ENCODE data around the gene ZFYVE28.
A peak's percentile ranks its signal among the peaks of the same experiment; 100 is the strongest.
"Not testable (repeated sequence)": the region's sequence is repeated elsewhere in the genome, so short reads cannot be mapped to it uniquely, and the experiment has no call there.

The ZFYVE28 gene
- total RNA-seq: 46.5 reads per million, percentile 67 among the genes with 10 or more reads in this experiment

DNA sequence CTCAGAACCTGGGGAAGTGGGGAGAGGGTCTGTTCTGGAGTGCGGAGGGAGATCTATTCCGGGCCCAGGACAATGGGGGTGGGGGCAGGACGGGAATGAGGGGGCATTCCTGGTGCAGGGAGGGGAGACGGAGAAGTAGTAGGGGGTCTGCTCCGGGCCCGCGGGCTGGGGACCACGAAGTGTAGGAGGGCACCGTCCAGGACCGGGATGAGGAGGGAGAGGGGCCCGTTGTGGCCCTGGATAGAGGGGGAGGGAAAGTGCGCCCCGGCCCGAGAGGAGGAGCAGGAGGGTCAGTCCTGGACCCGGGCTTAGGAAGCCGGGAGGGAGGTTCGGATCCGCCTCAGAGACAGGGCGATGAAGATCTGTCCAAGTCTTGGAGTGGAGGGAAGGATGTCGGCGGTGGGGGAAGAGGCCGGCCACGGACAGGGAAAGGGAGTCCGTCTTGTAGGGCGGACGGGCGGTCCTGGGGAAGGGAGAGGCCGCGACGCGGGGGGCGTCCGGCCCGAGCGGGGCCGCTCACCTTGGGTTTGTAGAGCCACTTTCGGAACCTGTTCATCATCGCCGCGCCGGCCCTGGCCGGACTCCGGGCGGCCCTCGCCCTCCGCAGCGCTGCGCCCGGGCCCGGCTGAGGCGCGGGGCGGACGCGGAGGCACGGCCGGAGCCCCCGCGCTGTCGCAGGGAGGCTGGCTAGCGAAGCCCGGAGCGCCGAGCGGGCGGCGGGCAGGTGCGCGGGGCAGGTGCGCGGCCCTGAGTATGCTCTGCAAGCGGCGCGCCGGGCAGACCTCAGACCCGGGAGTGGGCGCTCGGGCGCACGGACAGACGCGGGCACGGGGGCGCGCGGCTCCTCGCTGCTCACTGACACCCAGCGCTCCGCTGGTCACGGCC is at the start of gene ZFYVE28:
TSS of gene ZFYVE28 (minus strand) at position 881 of the 885 bp plus-strand sequence. CDS start at position 559, 322 bp downstream.
- no peak for DNase-seq

DNA sequence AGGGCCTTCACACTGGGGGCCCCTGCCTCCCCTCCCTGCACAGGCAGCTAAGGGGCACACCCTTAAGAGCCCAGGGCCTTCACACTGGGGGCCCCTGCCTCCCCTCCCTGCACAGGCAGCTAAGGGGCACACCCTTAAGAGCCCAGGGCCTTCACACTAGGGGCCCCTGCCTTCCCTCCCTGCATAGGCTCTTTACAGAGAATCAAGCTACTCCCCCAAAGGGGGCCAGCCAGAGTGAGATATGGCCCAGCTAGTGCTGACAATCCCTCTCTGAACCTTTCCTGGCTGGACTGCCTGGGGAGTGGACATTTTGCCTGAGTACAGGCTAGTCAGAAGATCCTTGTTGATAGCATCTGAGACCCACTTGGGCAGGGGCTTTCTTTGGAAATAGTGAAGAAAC is 47.1 kb upstream of the ZFYVE28 start:
- not testable (repeated sequence) for DNase-seq

DNA sequence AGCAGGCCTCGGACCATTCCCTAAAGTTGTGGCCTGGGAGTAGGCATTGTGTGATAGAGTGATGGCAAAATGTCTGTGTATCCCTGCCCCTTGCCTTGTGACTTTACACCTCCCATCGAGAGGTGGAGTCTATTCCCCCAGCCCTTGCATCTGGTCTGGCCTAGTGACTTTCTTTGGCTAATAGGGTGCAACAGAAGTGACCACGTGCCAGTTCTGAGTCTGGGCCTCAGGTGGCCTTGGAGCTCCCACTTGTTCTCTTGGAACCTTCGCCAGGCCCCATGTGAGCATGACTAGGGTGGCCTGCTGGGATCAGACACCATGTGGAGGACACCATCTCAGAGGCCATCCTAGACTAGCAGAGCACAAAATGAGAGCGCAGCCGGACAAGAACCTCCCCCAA is 46.6 kb upstream of the ZFYVE28 start:
- DNase-seq: no peak

DNA sequence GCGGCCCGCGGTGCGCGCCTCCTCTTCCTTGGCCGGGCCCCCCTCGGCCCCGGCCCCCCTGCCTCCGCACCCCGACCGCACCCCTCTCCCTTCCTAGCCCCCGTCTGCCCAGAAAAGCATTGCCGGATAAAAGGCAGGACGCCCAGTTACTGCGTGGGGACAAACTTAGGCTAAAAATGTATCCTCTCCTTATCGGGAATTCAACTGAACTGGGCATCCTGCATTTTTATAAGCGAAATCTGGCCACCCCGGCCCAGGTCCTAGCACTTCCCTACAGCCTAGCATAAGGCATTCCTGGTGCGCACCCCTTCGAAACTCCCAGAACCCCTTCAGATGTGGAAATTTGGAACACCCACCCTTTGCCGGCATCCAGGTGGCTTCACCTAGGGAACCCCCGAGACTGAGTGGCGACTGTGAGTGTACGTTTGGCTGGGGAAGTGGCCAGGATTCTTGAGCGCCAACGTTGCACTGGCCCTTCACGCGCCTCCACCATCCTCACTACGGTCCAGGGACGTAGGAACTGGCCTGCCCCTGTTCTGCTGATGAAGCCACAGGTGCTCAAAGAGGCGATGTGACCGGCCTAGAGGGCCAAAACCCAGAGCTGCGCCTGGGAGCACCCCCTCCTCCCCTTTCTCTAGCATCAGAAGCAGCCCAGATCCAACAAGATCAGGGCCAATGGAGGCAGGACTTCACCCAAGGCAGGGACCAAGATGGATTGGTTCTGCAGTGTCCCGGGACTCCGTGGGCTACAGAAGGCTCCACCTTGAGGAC is 44.7 kb upstream of the ZFYVE28 start:
- DNase-seq: no peak

DNA sequence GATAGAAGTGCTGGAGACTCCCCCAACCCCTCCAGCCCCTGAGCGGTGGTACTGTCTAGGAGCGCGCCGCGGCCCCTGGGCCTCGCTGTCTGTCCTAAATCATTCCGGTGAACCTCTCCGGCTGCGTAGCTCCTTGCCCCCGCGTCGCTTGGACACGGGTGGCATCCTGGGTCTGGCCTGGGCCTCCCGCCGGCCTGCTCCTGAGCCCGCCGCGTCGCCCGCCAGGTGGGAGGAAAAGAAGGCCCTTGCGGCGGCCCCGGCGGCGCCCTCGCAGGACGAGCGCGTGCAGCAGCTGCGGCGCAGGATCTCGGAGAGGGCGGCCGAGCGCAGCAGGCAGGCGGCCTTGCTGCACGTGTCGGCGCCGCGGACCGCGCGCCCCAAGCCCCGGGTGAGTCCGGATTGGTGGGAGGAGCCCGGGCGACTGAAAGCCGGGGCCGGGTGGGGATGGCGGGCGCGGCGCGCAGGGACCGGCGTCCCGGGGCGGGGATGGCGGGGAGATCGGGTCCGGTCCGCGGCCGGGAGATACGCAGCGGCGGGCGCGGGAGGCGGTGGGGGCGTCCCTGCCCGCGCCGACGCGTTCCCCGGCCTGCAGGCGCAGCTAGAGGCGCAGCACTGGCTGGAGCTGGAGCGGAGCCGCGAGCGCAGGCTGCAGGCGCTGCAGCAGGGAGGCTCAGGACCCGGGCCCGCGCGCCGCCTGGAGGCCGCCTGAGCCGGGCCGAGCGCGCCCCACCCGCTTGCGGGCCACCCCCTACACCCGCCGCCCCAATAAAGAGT is 44.0 kb upstream of the ZFYVE28 start:
- peak; percentile 54 for DNase-seq

DNA sequence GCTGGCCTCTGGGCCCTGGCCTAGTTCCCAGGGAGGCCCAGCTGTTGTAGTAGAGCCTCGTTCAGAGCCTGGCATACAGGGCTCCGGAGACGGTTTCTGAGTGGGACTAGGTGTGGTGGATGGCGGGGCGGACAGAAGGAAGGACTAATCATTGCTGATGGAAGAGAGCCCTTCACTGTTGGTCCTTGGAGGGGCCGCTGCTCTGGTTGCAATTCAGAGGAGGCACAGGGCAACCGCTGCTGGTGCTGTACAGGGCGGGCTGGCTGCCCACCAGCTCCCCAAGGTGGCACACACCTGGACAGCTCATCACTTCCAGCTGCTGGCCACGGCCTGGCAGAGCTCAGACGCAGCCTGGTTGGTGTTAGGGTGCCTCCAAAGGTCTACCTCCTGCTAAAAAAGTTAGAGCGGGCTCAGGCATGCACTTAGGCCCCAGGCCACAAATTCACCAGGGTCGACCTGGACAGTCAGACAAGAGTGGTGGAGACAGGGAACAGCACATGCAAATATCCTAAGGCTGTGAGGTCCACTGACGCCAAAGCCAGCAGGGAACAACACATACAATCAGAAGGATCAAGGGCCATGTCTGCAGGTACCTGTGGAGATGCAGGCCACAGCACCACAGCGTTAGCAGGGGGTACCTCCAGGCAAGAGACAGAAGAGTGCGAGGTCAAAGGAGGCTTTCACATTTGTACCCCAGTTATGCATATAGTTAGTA is 43.0 kb upstream of the ZFYVE28 start:
- DNase-seq: no peak

DNA sequence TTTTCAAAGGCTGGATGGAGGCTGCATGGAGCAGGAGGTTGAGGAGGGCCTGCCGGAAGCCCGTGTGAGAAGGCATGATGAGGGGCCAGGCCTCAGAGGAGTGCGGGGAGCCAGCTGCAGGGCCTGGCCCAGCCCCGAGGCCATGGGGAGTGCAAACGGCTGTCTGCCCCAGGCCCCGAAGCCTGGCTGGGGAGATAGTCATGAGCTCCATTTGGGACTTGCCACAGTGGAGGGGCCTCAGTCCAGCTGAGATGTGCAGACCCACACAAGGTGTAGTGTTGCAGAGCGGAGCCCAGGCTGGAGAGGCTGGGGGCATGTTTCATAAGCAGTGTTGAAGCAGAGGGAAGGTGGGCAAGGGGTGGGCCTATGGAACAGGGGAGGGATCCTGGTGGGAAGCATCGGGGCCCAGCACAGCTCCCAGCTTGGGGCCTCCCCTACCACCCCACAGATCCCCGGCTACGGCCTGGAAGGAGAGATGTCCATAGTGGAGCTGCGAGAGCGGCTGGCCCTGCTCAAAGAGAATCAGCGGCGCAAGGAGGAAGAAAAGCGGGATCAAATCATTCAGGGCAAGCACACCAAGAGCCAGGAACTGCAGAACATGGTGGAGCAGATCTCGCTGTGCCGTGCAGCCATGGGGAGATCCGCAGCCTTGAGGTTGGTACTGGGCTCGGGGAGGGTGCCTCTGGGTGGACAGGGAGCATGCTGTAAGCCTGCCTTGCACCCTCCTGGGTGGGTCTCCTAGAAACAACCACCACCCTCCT is 41.3 kb upstream of the ZFYVE28 start:
- no peak for DNase-seq

DNA sequence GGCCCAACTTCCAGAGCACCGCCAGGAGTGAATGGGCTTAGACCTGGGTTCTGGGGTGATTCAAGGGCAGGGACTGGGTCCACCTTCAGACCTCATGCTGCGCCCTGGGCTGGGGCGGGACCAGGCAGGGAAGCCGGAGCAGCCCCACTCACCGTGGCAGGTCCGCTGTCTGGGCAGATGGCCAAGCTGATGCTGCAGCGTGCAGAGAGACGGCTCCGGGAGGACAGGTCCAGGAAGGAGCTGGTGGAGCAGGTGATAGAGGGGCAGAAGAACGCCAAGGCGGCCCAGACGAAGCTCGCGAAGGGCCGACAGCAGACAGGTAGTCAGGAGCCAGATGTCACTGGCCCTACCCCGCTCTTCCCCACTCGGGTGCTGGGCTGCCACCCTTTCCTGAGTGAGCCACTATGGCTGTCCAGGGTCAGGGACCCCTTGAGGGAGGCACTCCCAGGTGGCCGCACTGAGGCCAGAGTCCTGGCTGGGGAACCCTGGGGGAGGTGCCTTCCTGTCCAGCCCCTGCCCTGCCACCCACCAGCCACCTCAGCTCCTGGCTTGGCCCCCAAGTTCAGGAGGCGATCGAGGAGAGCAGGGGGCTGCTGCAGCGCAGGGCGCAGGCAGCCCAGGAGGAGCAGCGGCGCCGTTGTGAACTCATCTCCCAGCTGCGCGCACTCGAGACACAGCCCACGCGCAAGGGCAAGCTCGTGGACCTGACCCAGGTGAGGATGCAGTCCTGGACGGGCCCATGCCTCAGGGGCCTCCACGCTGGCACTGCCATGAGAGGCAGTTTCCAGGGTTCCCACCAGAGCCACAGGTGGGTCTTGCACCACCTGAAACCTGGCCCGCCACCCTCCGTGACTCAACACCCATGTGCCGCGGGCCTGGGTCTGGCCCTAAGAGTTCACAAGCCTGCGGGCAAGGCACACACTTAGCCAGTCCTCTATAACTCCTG is 40.4 kb upstream of the ZFYVE28 start:
- no peak for DNase-seq

DNA sequence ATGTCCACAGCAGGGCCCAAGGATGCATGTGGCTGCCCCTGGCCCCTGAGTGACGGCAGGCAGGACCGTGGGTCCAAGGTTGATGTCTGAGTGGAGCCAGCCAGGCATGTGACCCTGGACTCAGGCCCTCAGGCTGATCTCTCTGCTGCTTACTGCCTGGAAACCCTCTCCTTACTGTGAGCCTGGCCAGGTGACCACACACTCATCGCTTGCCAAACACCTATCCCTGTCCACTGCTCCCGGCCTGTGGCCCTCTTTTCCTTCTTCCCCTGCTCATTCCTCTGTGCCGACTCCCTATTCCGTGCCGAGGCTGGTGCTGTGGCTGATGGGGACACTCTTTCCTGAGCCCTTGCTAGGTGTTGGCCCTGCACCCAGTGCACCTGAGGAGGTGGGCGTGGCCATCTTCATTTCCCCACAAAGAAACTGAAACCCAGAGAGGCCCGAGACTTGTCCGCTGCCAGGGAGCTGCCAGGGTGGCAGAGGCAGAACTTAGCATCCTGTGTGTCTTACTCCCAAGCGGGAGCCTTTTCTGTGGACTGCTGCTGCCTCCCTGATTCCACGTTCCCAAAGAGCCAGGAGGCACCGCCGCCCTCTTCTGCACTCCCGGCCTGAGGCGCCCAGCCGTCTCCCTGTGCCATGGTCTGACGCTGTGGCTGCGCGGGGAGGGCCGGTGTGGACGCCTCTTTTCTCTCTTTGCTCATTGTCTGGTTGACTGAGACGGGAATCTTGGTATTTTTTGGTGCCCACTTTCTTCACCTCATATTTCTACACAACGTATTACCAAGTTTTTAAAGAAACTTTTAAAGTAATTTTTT is 39.2 kb upstream of the ZFYVE28 start:
- no peak for DNase-seq

DNA sequence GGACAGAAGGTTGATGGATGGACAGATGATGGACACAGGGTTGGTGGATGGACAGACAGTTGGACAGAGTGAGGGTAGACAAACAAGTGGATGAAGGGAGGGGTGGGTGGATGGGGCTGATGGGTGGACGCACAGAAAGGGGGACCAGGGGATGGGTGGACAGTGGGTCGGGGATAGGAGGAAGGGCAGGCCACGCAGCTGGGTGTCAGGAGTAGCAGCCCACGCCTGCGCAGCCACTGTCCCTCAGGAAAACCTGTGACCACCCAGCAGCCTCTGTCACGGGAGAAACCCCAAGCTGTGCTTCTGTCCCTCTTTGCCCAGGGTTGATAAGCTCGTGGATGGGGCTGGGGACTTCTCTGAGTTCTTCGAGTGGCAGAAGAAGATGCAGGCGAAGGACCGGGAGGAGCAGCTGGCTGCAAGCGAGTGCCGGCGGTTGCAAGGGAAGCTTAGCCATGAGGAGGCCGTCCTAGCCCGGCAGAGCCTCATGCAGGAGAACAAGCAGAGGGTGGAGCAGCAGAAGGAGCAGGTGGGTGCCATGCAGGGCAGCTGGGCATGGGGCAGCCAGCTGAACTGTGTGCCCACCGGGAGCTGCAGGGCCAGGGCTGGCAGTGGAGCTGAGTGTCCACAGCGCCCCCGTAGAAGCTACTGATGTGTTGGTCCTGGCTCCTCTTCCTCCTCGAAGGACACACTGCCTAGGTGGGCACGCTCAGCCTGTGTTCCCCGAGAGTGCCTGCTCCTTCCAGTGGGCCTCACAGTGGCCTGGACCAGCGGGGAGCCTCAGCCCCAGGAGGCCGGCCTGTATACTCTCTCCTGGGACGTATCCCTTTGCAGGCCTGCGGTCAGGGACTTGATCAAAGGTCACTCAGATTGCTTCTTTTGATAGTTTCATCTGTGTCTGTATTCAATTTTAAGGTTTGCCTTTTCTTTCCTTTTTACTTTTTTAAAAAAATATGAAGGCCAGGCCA is 33.7 kb upstream of the ZFYVE28 start:
- no peak for DNase-seq

DNA sequence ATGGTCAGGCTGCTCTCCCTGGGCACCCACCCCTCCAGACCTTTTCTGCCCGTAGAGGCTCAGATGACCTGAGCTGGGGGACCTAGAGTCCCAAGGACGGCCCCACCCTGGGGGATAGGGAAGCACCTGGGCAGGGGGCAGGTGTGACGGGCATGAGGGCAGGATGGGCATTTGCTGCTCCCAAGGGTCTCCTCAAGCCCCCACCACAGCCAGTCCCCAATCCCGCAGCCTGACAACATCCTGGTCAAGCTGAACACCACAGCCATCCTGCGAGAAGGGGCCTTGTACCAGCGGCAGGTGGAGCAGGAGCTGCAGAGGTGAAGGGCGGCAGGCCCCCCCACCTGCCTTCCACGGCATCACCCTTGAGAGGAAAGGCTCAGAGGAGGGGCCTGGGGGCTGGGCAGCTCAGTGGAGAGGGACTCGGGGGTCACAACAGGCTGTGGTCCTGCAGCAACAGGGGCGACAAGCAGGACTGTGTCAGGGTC is 32.6 kb upstream of the ZFYVE28 start:
- no peak for DNase-seq

DNA sequence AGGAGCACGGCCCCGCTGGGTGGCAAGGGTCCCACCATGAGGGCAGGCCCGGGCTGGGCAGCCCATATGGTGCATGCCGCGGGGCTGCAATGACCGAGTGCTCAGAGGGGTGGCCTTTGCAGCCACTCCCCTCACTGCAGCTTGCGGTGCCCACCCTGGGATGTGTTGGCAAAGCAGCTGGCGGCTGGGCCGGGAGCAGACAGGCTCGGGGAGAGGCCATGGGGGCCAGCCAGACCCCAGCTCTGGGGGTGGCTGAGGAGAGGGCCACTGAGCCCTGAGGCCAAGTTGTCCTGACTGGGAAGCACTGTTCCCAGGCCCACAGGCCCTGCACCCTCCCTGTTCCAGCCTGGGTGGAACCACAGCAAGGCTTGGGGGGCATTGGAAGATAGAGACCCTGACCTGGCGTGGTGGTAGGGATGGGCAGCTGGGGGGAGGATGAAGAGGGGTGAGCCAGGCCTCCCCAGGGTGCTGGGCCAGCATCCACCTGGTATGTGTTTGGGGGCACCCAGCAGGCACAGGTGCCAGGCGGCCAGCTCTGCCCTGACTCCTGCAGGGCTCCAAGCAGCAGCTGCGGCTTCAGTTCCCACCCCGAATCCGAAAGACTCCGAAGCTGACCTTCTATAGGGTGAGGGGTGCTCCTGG is 32.1 kb upstream of the ZFYVE28 start:
- DNase-seq: no peak

DNA sequence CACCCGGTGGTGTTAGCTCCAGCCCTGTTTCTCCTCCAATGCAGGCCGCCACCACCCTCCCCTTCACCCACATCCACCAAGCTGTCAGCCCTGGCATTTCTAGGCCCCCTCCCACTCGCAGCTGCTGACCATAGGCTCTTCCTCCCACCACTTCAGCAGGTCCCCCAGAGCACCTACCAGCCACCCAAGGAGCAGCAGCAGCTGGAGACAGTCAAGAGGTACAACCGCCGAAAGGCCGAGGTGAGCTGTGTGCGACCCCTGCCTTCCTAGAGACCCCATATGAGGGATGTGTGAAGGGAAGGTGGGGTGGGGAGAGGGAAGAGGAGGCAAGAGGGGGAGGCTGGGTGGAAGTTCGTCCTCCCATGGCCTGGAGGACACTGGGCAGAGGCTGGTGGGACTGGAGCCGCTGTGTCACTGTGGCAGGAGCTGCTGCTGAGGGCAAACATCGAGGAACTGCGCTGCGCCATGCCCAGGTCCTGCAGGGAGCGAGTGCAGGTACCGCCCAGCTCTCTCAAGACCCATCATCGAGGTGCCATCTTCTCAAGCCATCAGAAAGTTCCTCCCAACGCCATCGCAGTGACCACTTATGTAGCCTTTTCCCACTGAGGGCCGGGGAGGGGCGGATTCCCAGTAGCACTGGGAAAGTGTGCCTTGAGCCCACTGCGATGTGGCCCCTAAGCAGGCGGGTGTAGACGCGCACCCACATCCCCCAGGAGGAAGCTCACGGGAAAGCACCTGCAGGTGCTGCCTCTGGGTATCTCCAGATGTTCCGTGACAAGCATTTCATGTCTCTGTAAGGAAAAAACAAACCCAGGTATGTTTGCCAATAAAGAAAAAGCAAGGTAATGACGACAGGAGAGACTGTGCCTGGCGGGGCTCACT is 31.3 kb upstream of the ZFYVE28 start:
- DNase-seq: no peak

DNA sequence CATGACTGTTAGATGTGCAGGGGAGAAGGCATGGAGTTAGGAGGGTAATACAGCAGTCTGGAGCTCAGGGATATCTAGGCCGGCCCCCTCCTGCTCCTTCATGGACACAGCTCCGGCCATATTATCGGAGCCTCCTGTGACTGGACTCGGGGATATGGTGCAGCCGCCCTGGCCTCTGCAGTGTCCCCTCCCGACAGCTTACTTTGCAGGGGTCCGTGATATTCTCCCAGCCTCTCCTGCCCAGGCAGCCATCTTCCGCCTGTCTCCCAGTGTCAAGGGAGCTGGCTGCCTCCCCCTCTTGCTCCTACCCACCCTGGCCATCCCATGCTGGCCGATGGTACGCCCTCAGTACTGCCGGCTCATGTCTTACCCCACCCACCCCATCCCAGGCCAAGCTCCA is 30.6 kb upstream of the ZFYVE28 start:
- DNase-seq: no peak

DNA sequence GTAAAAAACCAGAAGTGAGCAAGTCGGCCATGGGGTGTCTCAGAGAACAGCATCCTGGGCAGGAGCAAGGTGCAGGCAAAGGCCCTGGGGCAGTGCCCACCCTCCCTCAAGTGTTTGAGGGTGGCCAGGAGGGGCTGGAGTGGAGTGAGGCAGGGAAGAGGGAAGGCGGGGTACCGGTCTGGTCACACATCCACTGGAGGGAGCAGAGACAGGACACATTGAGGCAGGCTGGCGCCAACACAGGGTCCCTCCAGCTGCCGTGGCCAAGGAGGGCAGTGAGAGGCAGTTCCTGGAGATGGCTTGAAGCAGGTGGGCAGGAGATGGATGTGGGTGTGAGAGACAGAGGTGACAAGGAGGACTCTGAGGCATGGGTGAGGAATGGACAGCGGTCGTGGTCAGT is 30.1 kb upstream of the ZFYVE28 start:
- no peak for DNase-seq

All from effector CD4-positive, alpha-beta T cell (primary cell).